ENCODE measurements around the gene POU6F2. TPM values are rescaled to one million over a fixed set of nuclear protein-coding genes. Genes with fewer than 3 reads are reported as not detected.
A peak's percentile ranks its signal among the peaks of the same experiment; 100 is the strongest.

POU6F2 gene
- total and polyA plus RNA-seq, 2 donors from 2014 or later: 0.47 TPM; not detected in 1

- no peak overlapping the region for H3K27ac ChIP-seq (ENCODE audit: low read depth in 2 of 2, low read length in 2 of 2)
- H3K36me3 ChIP-seq (ENCODE audit: control insufficient read depth in 2 of 3, insufficient read depth in 3 of 3, low read length in 3 of 3): no peaks in the 10 kb centered on the region
- intact Hi-C loops (cut with DNase I): no loop called here
- FAIRE-seq: no peak
- DNase-seq: peak in 1 of 5 donors; percentile 12
- TF ChIP-seq CTCF (IDR thresholded peaks at IDR 0.05; ENCODE audit: borderline replicate concordance, extremely low read depth, insufficient read depth): no peak
- no peaks in the 10 kb centered on the region for H3K27me3 ChIP-seq (ENCODE audit: control insufficient read depth, insufficient read depth, low read length)
- no peaks in the 10 kb centered on the region for H3K4me1 ChIP-seq (ENCODE audit: control insufficient read depth in 2 of 3, insufficient read depth in 2 of 3, low read depth in 1 of 3, low read length in 3 of 3)
- H3K9me3 ChIP-seq (ENCODE audit: control insufficient read depth in 2 of 3, insufficient read depth in 1 of 3, low read length in 3 of 3): no peaks in the 10 kb centered on the region
- H3K4me3 ChIP-seq (ENCODE audit: low read length in 3 of 3): no peak overlapping the region
- no peak overlapping the region for H3K9ac ChIP-seq (ENCODE audit: low read length in 3 of 3)
Observed at GRCh38 chr7:39152701-39153100, 175.0 kb downstream of the POU6F2 start.

- Histone ChIP-seq H3K4me3 (ENCODE audit: low read length in 3 of 3) (no peak overlapping the region), H3K27me3 (ENCODE audit: control insufficient read depth, insufficient read depth, low read length) (no peaks in the 10 kb centered on the region), H3K9me3 (ENCODE audit: control insufficient read depth in 2 of 3, insufficient read depth in 1 of 3, low read length in 3 of 3) (no peaks in the 10 kb centered on the region), H3K9ac (ENCODE audit: low read length in 3 of 3) (no peak overlapping the region), H3K36me3 (ENCODE audit: control insufficient read depth in 2 of 3, insufficient read depth in 3 of 3, low read length in 3 of 3) (no peaks in the 10 kb centered on the region), H3K4me1 (ENCODE audit: control insufficient read depth in 2 of 3, insufficient read depth in 2 of 3, low read depth in 1 of 3, low read length in 3 of 3) (no peaks in the 10 kb centered on the region), H3K27ac (ENCODE audit: low read depth in 2 of 2, low read length in 2 of 2) (no peak overlapping the region)
- intact Hi-C loops (cut with DNase I): no loop called here
- no peak for TF ChIP-seq CTCF (IDR thresholded peaks at IDR 0.05; ENCODE audit: borderline replicate concordance, extremely low read depth, insufficient read depth)
- DNase-seq: no peak
- no peak for FAIRE-seq
Observed at GRCh38 chr7:39153113-39153512, 175.4 kb downstream of the POU6F2 start.

- Histone ChIP-seq H3K9ac (ENCODE audit: low read length in 3 of 3) (no peak overlapping the region), H3K4me3 (ENCODE audit: low read length in 3 of 3) (no peak overlapping the region), H3K27me3 (ENCODE audit: control insufficient read depth, insufficient read depth, low read length) (no peaks in the 10 kb centered on the region), H3K27ac (ENCODE audit: low read depth in 2 of 2, low read length in 2 of 2) (no peak overlapping the region), H3K9me3 (ENCODE audit: control insufficient read depth in 2 of 3, insufficient read depth in 1 of 3, low read length in 3 of 3) (no peaks in the 10 kb centered on the region), H3K36me3 (ENCODE audit: control insufficient read depth in 2 of 3, insufficient read depth in 3 of 3, low read length in 3 of 3) (no peaks in the 10 kb centered on the region), H3K4me1 (ENCODE audit: control insufficient read depth in 2 of 3, insufficient read depth in 2 of 3, low read depth in 1 of 3, low read length in 3 of 3) (no peaks in the 10 kb centered on the region)
- DNase-seq (no peak), FAIRE-seq (no peak)
- intact Hi-C loops (cut with DNase I): no loop called here
- TF ChIP-seq CTCF (IDR thresholded peaks at IDR 0.05; ENCODE audit: borderline replicate concordance, extremely low read depth, insufficient read depth): no peak
Observed at GRCh38 chr7:39153647-39154046, 175.9 kb downstream of the POU6F2 start.

- Histone ChIP-seq H3K4me1 (ENCODE audit: control insufficient read depth in 2 of 3, insufficient read depth in 2 of 3, low read depth in 1 of 3, low read length in 3 of 3) (no peaks in the 10 kb centered on the region), H3K9ac (ENCODE audit: low read length in 3 of 3) (no peak overlapping the region), H3K36me3 (ENCODE audit: control insufficient read depth in 2 of 3, insufficient read depth in 3 of 3, low read length in 3 of 3) (no peaks in the 10 kb centered on the region), H3K27me3 (ENCODE audit: control insufficient read depth, insufficient read depth, low read length) (no peaks in the 10 kb centered on the region), H3K4me3 (ENCODE audit: low read length in 3 of 3) (no peak overlapping the region), H3K27ac (ENCODE audit: low read depth in 2 of 2, low read length in 2 of 2) (no peak overlapping the region), H3K9me3 (ENCODE audit: control insufficient read depth in 2 of 3, insufficient read depth in 1 of 3, low read length in 3 of 3) (no peaks in the 10 kb centered on the region)
- no peak for FAIRE-seq
- no peak for DNase-seq
- intact Hi-C loops (cut with DNase I): no loop called here
- TF ChIP-seq CTCF (IDR thresholded peaks at IDR 0.05; ENCODE audit: borderline replicate concordance, extremely low read depth, insufficient read depth): no peak
Observed at GRCh38 chr7:39154815-39155214, 177.1 kb downstream of the POU6F2 start.

All from kidney (tissue), 14 donors.